ENCODE data around the gene RADX.

RADX gene

GRCh38 chrX:106684207-106684606, 72.4 kb downstream of the RADX start:
- no peak for DNase-seq (ENCODE audit: low read depth)

GRCh38 chrX:106692425-106693065, 80.8 kb downstream of the RADX start:
- no peak for DNase-seq (ENCODE audit: low read depth)

- no peak for DNase-seq (ENCODE audit: low read depth)
These were observed 84.7 kb downstream of the RADX start for GRCh38 chrX:106696502-106696901.

GRCh38 chrX:106698693-106699092, 86.9 kb downstream of the RADX start:
- no peak for DNase-seq (ENCODE audit: low read depth)

GRCh38 chrX:106702636-106703035, 90.9 kb downstream of the RADX start:
- no peak for DNase-seq (ENCODE audit: low read depth)

- no peak for DNase-seq (ENCODE audit: low read depth)
These were observed 94.7 kb downstream of the RADX start for GRCh38 chrX:106706466-106706865.

GRCh38 chrX:106707771-106708454, 96.1 kb downstream of the RADX start:
- DNase-seq (ENCODE audit: low read depth): no peak

GRCh38 chrX:106710771-106711170, 99.0 kb downstream of the RADX start:
- no peak for DNase-seq (ENCODE audit: low read depth)

GRCh38 chrX:106711375-106711774, 99.6 kb downstream of the RADX start:
- DNase-seq (ENCODE audit: low read depth): no peak

GRCh38 chrX:106716004-106716403, 104.2 kb downstream of the RADX start:
- DNase-seq (ENCODE audit: low read depth): no peak

- no peak for DNase-seq (ENCODE audit: low read depth)
These were observed 104.7 kb downstream of the RADX start for GRCh38 chrX:106716463-106716862.

GRCh38 chrX:106718709-106719108, 106.9 kb downstream of the RADX start:
- no peak for DNase-seq (ENCODE audit: low read depth)

- DNase-seq (ENCODE audit: low read depth): no peak
These were observed 114.2 kb downstream of the RADX start for GRCh38 chrX:106725931-106726330.

GRCh38 chrX:106726485-106727437, 115.0 kb downstream of the RADX start, which contains the start of gene RNF128:
Gene RNF128 (plus strand): TSS chrX:106726701. CDS start chrX:106726914, 213 bp downstream.
- DNase-seq (ENCODE audit: low read depth): no peak

GRCh38 chrX:106728337-106728736, 116.6 kb downstream of the RADX start:
- DNase-seq (ENCODE audit: low read depth): no peak
